LNCaP clone FGC (cell line): ENCODE results near the gene PDIA4.
"Not testable (repeated sequence)": the region's sequence is repeated elsewhere in the genome, so short reads cannot be mapped to it uniquely, and the experiment has no call there.

Experiments
- DNase-seq: peaks from one replicate; pipeline ENCODE4 v3.0.0-alpha.2; 2011; ENCODE audit warnings: low read depth
- H3K4me3 ChIP-seq: 2 replicates; pipeline ENCODE4 v1.5.1; 2011; ENCODE audit warnings: mild to moderate bottlenecking, low read depth, low read length, control low read depth
- CTCF ChIP-seq: IDR thresholded peaks from 2 replicates; pipeline ENCODE4 v1.5.1; 2012; ENCODE audit warnings: mild to moderate bottlenecking; ENCODE audit not compliant: control insufficient read depth, insufficient read depth; ENCODE audit errors: extremely low read depth

PDIA4 gene

GRCh38 chr7:149021725-149022062 lies 6.6 kb downstream of the PDIA4 start:
- no peak overlapping the region for H3K4me3 ChIP-seq
- no peak for DNase-seq
- TF ChIP-seq CTCF, result no peak

GRCh38 chr7:149020483-149020882 lies 7.8 kb downstream of the PDIA4 start:
- no peak for TF ChIP-seq CTCF
- H3K4me3 ChIP-seq, result no peak overlapping the region
- no peak for DNase-seq

GRCh38 chr7:149016876-149017275 lies 11.4 kb downstream of the PDIA4 start:
- no peak for DNase-seq
- TF ChIP-seq CTCF, result no peak
- H3K4me3 ChIP-seq, result no peak overlapping the region

GRCh38 chr7:149014309-149014708 lies 14.0 kb downstream of the PDIA4 start:
- DNase-seq, result no peak
- no peak overlapping the region for H3K4me3 ChIP-seq
- no peak for TF ChIP-seq CTCF

GRCh38 chr7:149013876-149014275 lies 14.4 kb downstream of the PDIA4 start:
- TF ChIP-seq CTCF, result no peak
- H3K4me3 ChIP-seq, result no peak overlapping the region
- no peak for DNase-seq

GRCh38 chr7:149012730-149013129 lies 15.6 kb downstream of the PDIA4 start:
- not testable (repeated sequence) for DNase-seq, H3K4me3 ChIP-seq

DNA sequence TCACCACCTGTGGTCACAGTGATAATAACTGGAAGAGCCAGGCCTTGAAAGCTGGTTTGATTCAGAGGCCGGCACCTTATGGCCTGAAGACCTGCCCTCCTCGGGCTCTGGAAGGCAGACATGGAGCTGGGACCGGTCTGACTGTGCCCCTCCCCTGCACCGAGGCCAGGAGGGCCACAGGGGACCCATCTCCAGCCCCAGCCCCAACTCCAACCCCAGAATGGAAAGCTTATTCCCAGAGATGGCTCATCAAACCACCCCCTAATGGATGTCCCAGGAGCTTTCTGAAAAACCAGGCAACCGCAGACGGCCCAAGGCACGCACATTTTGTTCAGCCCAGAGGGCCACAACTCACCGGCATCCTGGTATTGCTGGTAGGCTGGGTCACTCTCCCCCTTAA lies 16.8 kb downstream of the PDIA4 start:
- DNase-seq, result no peak
- H3K4me3 ChIP-seq, result no peak overlapping the region
- no peak for TF ChIP-seq CTCF

- TF ChIP-seq CTCF, result no peak
- no peak overlapping the region for H3K4me3 ChIP-seq
- no peak for DNase-seq
These were observed 17.9 kb downstream of the PDIA4 start for GRCh38 chr7:149010451-149010850.
